ENCODE measurements around the gene RNF215. TPM values are rescaled to one million over a fixed set of nuclear protein-coding genes. Genes with fewer than 3 reads are reported as not detected.

RNF215 gene
- total and polyA plus RNA-seq, 3 donors from 2014 or later = 18.2 to 24.6 (median 20.9) TPM

DNA sequence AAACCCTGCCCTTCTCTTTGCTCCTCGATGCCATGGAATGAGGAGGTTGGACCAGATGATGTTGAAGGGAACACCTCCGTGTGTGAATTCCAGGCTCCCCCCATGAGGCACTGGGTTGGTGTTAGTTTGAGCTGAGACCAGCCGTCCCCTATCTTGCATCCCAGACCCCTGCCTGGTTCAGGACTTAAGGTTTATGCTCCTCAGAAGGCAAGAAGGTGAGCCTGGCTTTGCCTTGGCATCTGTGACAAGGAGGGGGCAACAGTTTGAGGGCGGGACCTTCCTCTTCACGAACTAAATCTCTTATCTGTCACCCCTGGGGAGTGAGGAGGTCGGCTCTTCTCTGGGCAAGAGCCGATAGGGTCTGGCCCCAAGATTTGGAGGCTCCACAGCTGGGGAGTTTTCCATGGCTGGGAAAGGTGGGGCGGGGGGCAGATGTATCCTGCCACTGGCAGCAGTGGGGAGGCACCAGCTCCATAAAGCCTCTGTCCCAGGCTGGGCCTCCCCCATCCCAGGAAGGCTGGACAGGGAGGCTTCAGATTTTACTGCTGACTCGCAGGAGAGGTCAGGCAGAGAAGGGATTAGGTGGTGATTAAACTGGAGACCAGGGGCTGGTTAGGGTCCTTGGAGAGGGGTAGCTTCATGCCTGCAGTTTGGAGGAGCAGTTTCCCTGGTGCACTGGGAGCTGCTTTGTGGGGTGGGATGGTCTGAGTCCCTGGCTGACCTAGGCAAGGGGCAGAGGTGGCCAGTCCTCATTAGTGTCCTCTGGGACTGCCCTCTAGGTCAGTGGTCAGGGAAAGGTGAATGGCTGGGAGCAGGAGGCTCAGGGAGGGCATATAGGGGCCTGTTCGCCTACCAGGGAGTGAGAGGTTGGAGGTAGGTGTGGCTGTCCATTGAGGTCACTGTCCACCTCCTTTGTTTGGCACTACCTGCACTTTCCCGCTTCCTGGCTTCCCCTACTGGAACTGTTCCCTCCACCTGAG lies 10.7 kb upstream of the RNF215 start:
- 34 to 48% methylated on average over 4 to 11 of the region's 11 CpGs for WGBS, 2 donors
- DNase-seq = no peak
- Histone ChIP-seq H3K9me3 (no peaks in the 10 kb centered on the region), H3K27ac (no peak overlapping the region), H3K4me3 (peak overlapping the region; percentile 45 to 54), H3K27me3 (no peaks in the 10 kb centered on the region), H3K36me3 (ENCODE audit: low read depth, missing control alignments) (no peaks in the 10 kb centered on the region), H3K4me1 (peaks cover 20% of the 10 kb centered on the region)
- intact Hi-C loops (cut with DNase I; ENCODE audit: low total_unique reads) = no loop called here
- no peak for TF ChIP-seq POLR2A (IDR thresholded peaks at IDR 0.05)
- TF ChIP-seq, protein P1, sequence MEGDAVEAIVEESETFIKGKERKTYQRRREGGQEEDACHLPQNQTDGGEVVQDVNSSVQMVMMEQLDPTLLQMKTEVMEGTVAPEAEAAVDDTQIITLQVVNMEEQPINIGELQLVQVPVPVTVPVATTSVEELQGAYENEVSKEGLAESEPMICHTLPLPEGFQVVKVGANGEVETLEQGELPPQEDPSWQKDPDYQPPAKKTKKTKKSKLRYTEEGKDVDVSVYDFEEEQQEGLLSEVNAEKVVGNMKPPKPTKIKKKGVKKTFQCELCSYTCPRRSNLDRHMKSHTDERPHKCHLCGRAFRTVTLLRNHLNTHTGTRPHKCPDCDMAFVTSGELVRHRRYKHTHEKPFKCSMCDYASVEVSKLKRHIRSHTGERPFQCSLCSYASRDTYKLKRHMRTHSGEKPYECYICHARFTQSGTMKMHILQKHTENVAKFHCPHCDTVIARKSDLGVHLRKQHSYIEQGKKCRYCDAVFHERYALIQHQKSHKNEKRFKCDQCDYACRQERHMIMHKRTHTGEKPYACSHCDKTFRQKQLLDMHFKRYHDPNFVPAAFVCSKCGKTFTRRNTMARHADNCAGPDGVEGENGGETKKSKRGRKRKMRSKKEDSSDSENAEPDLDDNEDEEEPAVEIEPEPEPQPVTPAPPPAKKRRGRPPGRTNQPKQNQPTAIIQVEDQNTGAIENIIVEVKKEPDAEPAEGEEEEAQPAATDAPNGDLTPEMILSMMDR (IDR thresholded peaks at IDR 0.05) = no peak

DNA sequence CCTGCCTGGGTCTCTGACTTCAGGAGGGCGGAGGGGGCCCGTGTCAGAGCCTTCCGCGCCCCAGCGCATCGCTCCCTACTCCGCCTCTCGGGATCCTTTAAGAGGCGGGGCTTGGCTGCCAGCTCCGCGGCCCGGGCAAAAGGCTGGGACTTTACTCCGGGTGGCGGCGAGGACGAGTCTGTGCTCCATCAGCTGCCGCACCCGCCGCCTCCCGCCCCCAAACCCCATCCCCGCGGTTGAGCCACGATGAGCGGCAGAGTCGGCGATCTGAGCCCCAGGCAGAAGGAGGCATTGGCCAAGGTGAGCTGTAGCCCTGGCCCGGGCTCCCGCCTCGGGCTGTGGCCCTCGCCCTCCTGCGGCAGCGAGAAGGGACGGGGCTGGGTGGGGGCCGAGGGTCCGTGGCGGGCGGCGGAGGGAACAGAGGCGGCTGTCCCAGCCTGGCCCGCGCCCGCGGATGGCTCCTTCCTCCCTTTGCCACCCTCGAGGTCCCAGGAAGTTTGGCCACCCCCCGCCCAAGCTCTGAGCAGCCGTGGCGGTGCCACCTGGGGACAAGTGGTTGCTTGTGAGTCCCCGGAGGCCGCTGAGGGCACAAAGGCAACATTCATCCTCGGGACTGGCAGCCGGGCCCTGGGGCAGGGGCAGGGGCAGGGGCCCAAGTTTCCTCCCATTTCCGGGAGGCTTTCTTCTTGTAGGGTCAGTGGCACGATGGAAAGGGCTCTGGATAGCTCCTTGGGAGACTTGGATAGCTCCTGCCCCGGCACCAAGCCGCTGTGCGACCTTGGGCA lies 9.9 kb upstream of the RNF215 start, which contains the start of gene SEC14L2:
Gene SEC14L2 (plus strand): TSS at position 148 of the 785 bp plus-strand sequence. CDS start 99 bp downstream, at position 247.
- Histone ChIP-seq H3K27me3 (no peaks in the 10 kb centered on the region), H3K36me3 (ENCODE audit: low read depth, missing control alignments) (no peaks in the 10 kb centered on the region), H3K27ac (no peak within 1 kb of the TSS), H3K9me3 (no peaks in the 10 kb centered on the region), H3K4me3 (peak within 1 kb of the TSS; percentile 45 to 54), H3K4me1 (peaks cover 19% of the 10 kb centered on the region)
- intact Hi-C loops (cut with DNase I; ENCODE audit: low total_unique reads) = no loop called here
- peak; percentile 76 for DNase-seq
- WGBS, 2 donors = 0 to 2% methylated on average over 8 to 39 of the region's 56 CpGs
- TF ChIP-seq, protein P1 (IDR thresholded peaks at IDR 0.05) = no peak
- TF ChIP-seq POLR2A (IDR thresholded peaks at IDR 0.05) = no peak

DNA sequence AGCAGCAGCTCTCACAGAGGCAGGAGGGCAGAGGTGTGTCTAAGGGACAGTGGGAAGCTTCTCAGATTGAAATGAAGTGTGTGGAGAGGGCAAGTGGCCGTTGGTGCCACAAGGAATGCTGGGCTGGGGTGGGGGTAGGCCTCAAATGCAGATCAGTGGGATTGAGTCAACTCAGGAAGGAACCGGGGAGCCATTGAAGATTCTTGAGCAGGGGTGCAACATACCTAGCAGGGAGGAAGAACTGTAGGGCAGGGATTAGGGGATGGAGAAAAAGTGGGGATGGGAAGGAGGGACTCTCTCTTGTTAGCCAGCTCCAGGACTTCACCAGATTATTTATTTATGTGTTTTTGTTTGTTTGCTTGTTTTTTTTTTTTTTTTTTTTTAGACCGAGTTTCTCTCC lies 6.7 kb upstream of the RNF215 start:
- intact Hi-C loops (cut with DNase I; ENCODE audit: low total_unique reads) = no loop called here
- no peaks in the 10 kb centered on the region for H3K27me3 ChIP-seq
- H3K36me3 ChIP-seq (ENCODE audit: low read depth, missing control alignments) = no peaks in the 10 kb centered on the region
- TF ChIP-seq, protein P1 (IDR thresholded peaks at IDR 0.05) = no peak
- no peak for TF ChIP-seq POLR2A (IDR thresholded peaks at IDR 0.05)
- DNase-seq = no peak
- H3K9me3 ChIP-seq = no peaks in the 10 kb centered on the region
- peaks cover 16% of the 10 kb centered on the region for H3K4me1 ChIP-seq
- H3K27ac ChIP-seq = no peak overlapping the region
- no peak overlapping the region for H3K4me3 ChIP-seq
- WGBS, 2 donors = 87 to 88% methylated on average over 3 of the region's 3 CpGs

DNA sequence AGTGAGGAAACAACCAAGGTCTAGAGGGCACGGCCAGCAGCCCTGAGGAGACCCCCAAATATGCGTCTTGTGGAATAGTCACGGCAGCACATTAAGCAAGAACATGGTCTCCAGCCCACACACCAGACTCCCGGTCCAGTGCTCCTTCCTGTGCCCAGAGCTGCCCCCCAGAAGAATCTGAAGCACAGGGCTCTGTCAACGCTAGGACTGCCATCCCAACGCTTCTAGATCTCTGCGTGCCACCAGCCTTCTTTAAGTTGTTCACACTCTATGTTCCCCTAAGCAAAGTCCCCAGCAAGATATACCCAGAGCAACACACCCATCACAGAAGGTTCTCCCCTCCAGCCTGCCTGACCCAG lies 6.1 kb upstream of the RNF215 start:
- Histone ChIP-seq H3K9me3 (no peaks in the 10 kb centered on the region), H3K4me3 (no peak overlapping the region), H3K4me1 (peaks cover 16% of the 10 kb centered on the region), H3K27ac (no peak overlapping the region), H3K27me3 (no peaks in the 10 kb centered on the region), H3K36me3 (ENCODE audit: low read depth, missing control alignments) (no peaks in the 10 kb centered on the region)
- TF ChIP-seq, protein P1 (IDR thresholded peaks at IDR 0.05) = no peak
- TF ChIP-seq POLR2A (IDR thresholded peaks at IDR 0.05) = no peak
- intact Hi-C loops (cut with DNase I; ENCODE audit: low total_unique reads) = no loop called here
- DNase-seq = no peak
- 77 to 81% methylated on average over 6 to 7 of the region's 7 CpGs for WGBS, 2 donors
